IMR-90 (cell line): ENCODE results near the gene NEDD4L. TPM values are rescaled to one million over a fixed set of nuclear protein-coding genes. Genes with fewer than 3 reads are reported as not detected.

Experiments used
- ATAC-seq: fragments of 200-7000 bp; cut with Tn5 transposase; 2 replicates; pipeline ENCODE4 v1.9.1; 2020; ENCODE audit warnings: low read depth, mild to moderate bottlenecking, moderate library complexity
- BruUV-seq: library from RNA; stranded (reverse); fragments of 400-500 nt; replicated peaks from 2 replicates; lab custom pipeline; 2021; lab: Mats Ljungman, UMichigan
- CTCF ChIA-PET: fragments of 300-600 bp; formaldehyde crosslinking; extraction: SDS; loops from one replicate; lab custom pipeline; 2021; ENCODE audit warnings: antibody characterized with exemption; lab: Yijun Ruan, JAX
- POLR2A ChIA-PET: fragments of 300-600 bp; sonication (Branson Sonifier 250); formaldehyde crosslinking; loops from one replicate; lab custom pipeline; 2022; ENCODE audit warnings: antibody characterized with exemption; ENCODE audit not compliant: unreplicated experiment; lab: Charles Lee
- DNase-seq: peaks from one replicate; pipeline ENCODE4 v3.0.0; 2013
- H2AFZ ChIP-seq: replicated peaks from 2 replicates; pipeline ENCODE3; 2013; ENCODE audit warnings: low read length, mild to moderate bottlenecking; ENCODE audit not compliant: poor library complexity
- H2AK5ac ChIP-seq: 2 replicates; pipeline ENCODE4 v1.6.1; 2013; ENCODE audit warnings: low read depth, low read length, inconsistent platforms
- H2AK9ac ChIP-seq: replicated peaks from 2 replicates; pipeline ENCODE3; 2013; ENCODE audit warnings: mild to moderate bottlenecking, low read depth, low read length, moderate library complexity; ENCODE audit not compliant: poor library complexity
- H2BK120ac ChIP-seq: 2 replicates; pipeline ENCODE4 v1.6.1; 2013; ENCODE audit warnings: low read depth, low read length, inconsistent platforms
- H2BK15ac ChIP-seq: 3 replicates; pipeline ENCODE4 v1.6.1; 2013; ENCODE audit warnings: low read depth, low read length, inconsistent platforms
- H2BK20ac ChIP-seq: 2 replicates; pipeline ENCODE4 v1.6.1; 2013; ENCODE audit warnings: low read depth, mild to moderate bottlenecking, inconsistent platforms, low read length, moderate library complexity
- H2BK5ac ChIP-seq: 2 replicates; pipeline ENCODE4 v1.6.1; 2013; ENCODE audit warnings: mild to moderate bottlenecking, low read depth, low read length, inconsistent platforms; ENCODE audit not compliant: poor library complexity, severe bottlenecking
- H3K14ac ChIP-seq: replicated peaks from 2 replicates; pipeline ENCODE4 v1.6.1; 2013; ENCODE audit warnings: low read depth, low read length, inconsistent platforms
- H3K18ac ChIP-seq: 2 replicates; pipeline ENCODE4 v1.6.1; 2013; ENCODE audit warnings: low read depth, low read length, control low read depth
- H3K23ac ChIP-seq: 2 replicates; pipeline ENCODE4 v1.6.1; 2013; ENCODE audit warnings: low read depth, low read length, inconsistent platforms
- H3K27ac ChIP-seq: 2 replicates; pipeline ENCODE4 v1.5.1; 2013; ENCODE audit warnings: mild to moderate bottlenecking, control low read depth, low read length; ENCODE audit not compliant: insufficient read depth
- H3K27me3 ChIP-seq: 2 replicates; pipeline ENCODE4 v1.6.1; 2013; ENCODE audit warnings: low read length; ENCODE audit not compliant: control insufficient read depth, insufficient read depth
- H3K36me3 ChIP-seq: 2 replicates; pipeline ENCODE4 v1.6.1; 2013; ENCODE audit warnings: low read length, mixed read lengths; ENCODE audit not compliant: control insufficient read depth, insufficient read depth
- H3K4ac ChIP-seq: 2 replicates; pipeline ENCODE4 v1.6.1; 2013; ENCODE audit warnings: low read depth, low read length, inconsistent platforms
- H3K4me1 ChIP-seq: 2 replicates; pipeline ENCODE4 v1.6.1; 2013; ENCODE audit warnings: low read length, mixed read lengths; ENCODE audit not compliant: control insufficient read depth, insufficient read depth
- H3K4me2 ChIP-seq: 2 replicates; pipeline ENCODE4 v1.6.1; 2013; ENCODE audit warnings: low read depth, mild to moderate bottlenecking, control low read depth, low read length, moderate library complexity
- H3K4me3 ChIP-seq: 2 replicates; pipeline ENCODE4 v1.5.1; 2013; ENCODE audit warnings: low read depth, mild to moderate bottlenecking, control low read depth, low read length, moderate library complexity; ENCODE audit not compliant: insufficient read depth
- H3K56ac ChIP-seq: 2 replicates; pipeline ENCODE4 v1.6.1; 2013; ENCODE audit warnings: low read length, inconsistent platforms; ENCODE audit not compliant: insufficient read depth; ENCODE audit errors: extremely low read depth
- H3K79me1 ChIP-seq, 2 experiments: 2 replicates each; pipeline ENCODE4 v1.6.1; 2013; ENCODE audit warnings: low read length in 2 of 2, inconsistent platforms in 1 of 2, low read depth in 1 of 2
- H3K9ac ChIP-seq: 2 replicates; pipeline ENCODE4 v1.6.1; 2013; ENCODE audit warnings: low read depth, low read length, control low read depth
- H3K9me1 ChIP-seq: 2 replicates; pipeline ENCODE4 v1.6.1; 2013; ENCODE audit warnings: low read length, inconsistent platforms; ENCODE audit not compliant: insufficient read depth
- H3K9me3 ChIP-seq: 2 replicates; pipeline ENCODE4 v1.6.1; 2013; ENCODE audit warnings: low read length; ENCODE audit not compliant: control insufficient read depth, insufficient read depth
- H4K20me1 ChIP-seq: 2 replicates; pipeline ENCODE4 v1.6.1; 2013; ENCODE audit warnings: low read length, inconsistent platforms; ENCODE audit not compliant: insufficient read depth
- H4K5ac ChIP-seq: 2 replicates; pipeline ENCODE4 v1.6.1; 2013; ENCODE audit warnings: mild to moderate bottlenecking, low read depth, low read length, control low read depth
- H4K8ac ChIP-seq, 2 experiments: 2 replicates each; pipeline ENCODE4 v1.6.1; 2013; ENCODE audit warnings: low read depth in 2 of 2, low read length in 2 of 2, control low read depth in 1 of 2, inconsistent platforms in 1 of 2
- H4K91ac ChIP-seq: 2 replicates; pipeline ENCODE4 v1.6.1; 2013; ENCODE audit warnings: low read depth, low read length, inconsistent platforms; ENCODE audit not compliant: insufficient read depth
- CEBPB ChIP-seq: IDR thresholded peaks from 2 replicates; pipeline ENCODE4 v1.6.1; 2012; ENCODE audit warnings: low read depth, low read length, improper control_type of control experiment
- CTCF ChIP-seq: conservative IDR thresholded peaks from 2 replicates; pipeline ENCODE4 v1.5.1; 2012; ENCODE audit warnings: mild to moderate bottlenecking, low read depth, low read length, improper control_type of control experiment
- FOS ChIP-seq: fragments of 150-350 bp; IDR thresholded peaks from 2 replicates; pipeline ENCODE4 v1.6.1; 2016; ENCODE audit warnings: low read depth, low read length
- RAD21 ChIP-seq: IDR thresholded peaks from 2 replicates; pipeline ENCODE4 v1.6.1; 2012; ENCODE audit warnings: low read length, improper control_type of control experiment
- RCOR1 ChIP-seq: IDR thresholded peaks from 2 replicates; pipeline ENCODE4 v1.6.1; 2012; ENCODE audit warnings: mild to moderate bottlenecking, low read length, improper control_type of control experiment; ENCODE audit not compliant: insufficient replicate concordance
- RFX5 ChIP-seq: IDR thresholded peaks from 2 replicates; pipeline ENCODE4 v1.8.0; 2012; ENCODE audit warnings: low read depth, mild to moderate bottlenecking, low read length, moderate library complexity
- WGBS, 2 experiments: methylation state at CpG; one replicate each; pipeline versions ENCODE4 v1.1.5 to v1.1.7; 2013; ENCODE audit warnings: missing lambda C conversion rate in 2 of 2; ENCODE audit not compliant: insufficient read length in 1 of 2; ENCODE audit errors: extremely low coverage in 2 of 2; 5-methylcytosine and 5-hydroxymethylcytosine counted together
- dilution Hi-C: fragments of 300-500 bp; cut with HindIII; formaldehyde crosslinking; loops from one replicate; pipeline ENCODE4 v1.14.3; 2018; ENCODE audit warnings: low sequenced_read_pairs; ENCODE audit not compliant: unreplicated experiment
- in situ Hi-C: fragments of 300-500 bp; cut with MboI; formaldehyde crosslinking; loops from 3 replicates; pipeline ENCODE4 v1.14.3; 2019; ENCODE audit warnings: low sequenced_read_pairs, inconsistent platforms, mixed read lengths
- intact Hi-C: fragments of 100-400 bp; cut with micrococcal nuclease; formaldehyde crosslinking; loops from 2 replicates; pipeline ENCODE4 v1.10.0; 2022
- polyA plus RNA-seq, 3 experiments: library from polyadenylated mRNA; depleted of rRNA; stranded (reverse); fragments of >200 nt; gene quantifications; 2 replicates each; pipeline ENCODE4 v1.2.3, GENCODE V29; 2012; ENCODE audit warnings: low replicate concordance in 1 of 3
- total RNA-seq: library from RNA; depleted of rRNA; stranded (reverse); fragments of >200 nt; gene quantifications from 2 replicates; pipeline ENCODE4 v1.2.3, GENCODE V29; 2012

Gene NEDD4L
- total and polyA plus RNA-seq, 2 of the 4 experiments (the other 2 are of a cell fraction), result 10.0 to 10.9 TPM

- H3K4ac ChIP-seq, result no peak overlapping the region
- no peak overlapping the region for H2BK20ac ChIP-seq
- H3K9ac ChIP-seq, result no peak overlapping the region
- no peak for ATAC-seq
- no peak overlapping the region for H2AFZ ChIP-seq
- 57% methylated on average over 4 of the region's 13 CpGs; no CpG with 5 or more reads in 1 of the 2 experiments for WGBS, 2 experiments
- no TSS peak for BruUV-seq
- no peak overlapping the region for H2AK9ac ChIP-seq
- no peak overlapping the region for H3K27ac ChIP-seq
- dilution Hi-C loops (no loop called here), in situ Hi-C loops (no loop called here), intact Hi-C loops (no loop called here)
- no peak overlapping the region for H2BK5ac ChIP-seq
- H3K9me3 ChIP-seq, result no peaks in the 10 kb centered on the region
- no peaks in the 10 kb centered on the region for H3K79me1 ChIP-seq
- TF ChIP-seq RCOR1, result no peak
- no peak for TF ChIP-seq RFX5
- no peak for TF ChIP-seq RAD21
- TF ChIP-seq FOS, result no peak
- TF ChIP-seq CEBPB, result no peak
- no peak for TF ChIP-seq CTCF
- no peak overlapping the region for H4K91ac ChIP-seq
- no peak overlapping the region for H3K4me2 ChIP-seq
- no peak overlapping the region for H2BK15ac ChIP-seq
- no peak overlapping the region for H2AK5ac ChIP-seq
- no peak overlapping the region for H4K5ac ChIP-seq
- H4K8ac ChIP-seq, result no peak overlapping the region
- H3K9me1 ChIP-seq, result no peaks in the 10 kb centered on the region
- no peak for DNase-seq
- no peaks in the 10 kb centered on the region for H4K20me1 ChIP-seq
- no peak overlapping the region for H3K23ac ChIP-seq
- ChIA-PET CTCF (no interaction called here), POLR2A (no interaction called here)
- no peak overlapping the region for H3K56ac ChIP-seq
- H3K36me3 ChIP-seq, result no peaks in the 10 kb centered on the region; the same call in 1 of the 2 replicates
- no peaks in the 10 kb centered on the region for H3K4me1 ChIP-seq
- H3K18ac ChIP-seq, result no peak overlapping the region
- H2BK120ac ChIP-seq, result no peak overlapping the region
- no peak overlapping the region for H3K14ac ChIP-seq
- H3K4me3 ChIP-seq, result no peak overlapping the region
- peaks cover 7% of the 10 kb centered on the region for H3K27me3 ChIP-seq
Observed at GRCh38 chr18:58402951-58403702, 359.1 kb downstream of the NEDD4L start.
